Right renal pelvis (tissue), 4 donors: ENCODE measurements around the gene LINC00237. TPM values are rescaled to one million over a fixed set of nuclear protein-coding genes. Genes with fewer than 3 reads are reported as not detected.

Experiments
- DNase-seq, 4 donors: peaks; one replicate each; pipeline ENCODE4 v3.0.0-alpha.2; 2013; ENCODE audit warnings: low read depth in 4 of 4, low spot score in 3 of 4, missing footprints in 1 of 4
- polyA plus RNA-seq, 4 donors: library from polyadenylated mRNA; unstranded; fragments of 120-200 nt; gene quantifications; one replicate each; pipeline ENCODE4 v1.2.1, GENCODE V29; 2013; ENCODE audit not compliant: insufficient read length in 4 of 4

Gene LINC00237
- polyA plus RNA-seq, 4 donors, result not detected

DNA sequence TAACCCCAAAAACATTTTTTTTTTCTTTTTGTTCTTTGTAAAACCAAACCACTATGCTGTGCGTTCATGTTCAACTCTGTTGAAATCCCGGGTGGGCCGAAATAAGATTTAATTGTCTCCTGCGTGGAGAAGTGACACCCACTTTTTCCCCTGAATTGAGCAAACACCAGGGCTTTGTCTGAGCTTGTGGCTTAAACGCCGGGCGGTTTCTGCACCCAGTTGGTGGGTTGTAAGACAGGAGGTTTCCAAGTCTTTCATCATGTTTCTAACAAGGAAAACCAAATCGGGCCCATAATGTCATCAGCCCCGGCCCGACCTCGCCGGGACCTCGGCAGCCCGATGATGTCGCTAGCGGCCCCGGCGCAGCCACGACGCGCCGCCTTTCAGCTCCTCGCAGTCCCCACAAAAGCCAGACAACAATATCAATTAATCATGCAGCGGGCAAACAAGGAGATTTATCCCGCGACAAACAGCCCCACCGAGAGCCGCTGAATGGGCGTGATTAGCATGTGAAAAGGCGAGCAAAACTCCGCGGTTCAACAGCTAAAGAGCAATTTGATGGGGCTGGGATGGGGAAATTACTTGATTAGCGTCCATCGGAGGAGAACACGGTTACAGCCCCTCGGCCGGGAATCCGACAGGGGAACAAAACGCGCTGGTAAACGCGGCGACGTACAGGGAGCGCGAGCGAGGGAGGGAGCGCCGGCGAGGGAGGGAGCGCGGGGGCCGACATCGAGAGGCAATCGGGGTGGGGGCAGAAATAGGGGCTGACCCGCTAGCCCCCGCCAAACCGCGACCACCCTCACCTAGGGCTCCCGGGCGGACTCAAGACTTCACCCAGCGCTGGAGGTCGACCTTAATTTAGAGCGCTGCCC is 5.3 kb downstream of the LINC00237 start:
- no peak for DNase-seq

DNA sequence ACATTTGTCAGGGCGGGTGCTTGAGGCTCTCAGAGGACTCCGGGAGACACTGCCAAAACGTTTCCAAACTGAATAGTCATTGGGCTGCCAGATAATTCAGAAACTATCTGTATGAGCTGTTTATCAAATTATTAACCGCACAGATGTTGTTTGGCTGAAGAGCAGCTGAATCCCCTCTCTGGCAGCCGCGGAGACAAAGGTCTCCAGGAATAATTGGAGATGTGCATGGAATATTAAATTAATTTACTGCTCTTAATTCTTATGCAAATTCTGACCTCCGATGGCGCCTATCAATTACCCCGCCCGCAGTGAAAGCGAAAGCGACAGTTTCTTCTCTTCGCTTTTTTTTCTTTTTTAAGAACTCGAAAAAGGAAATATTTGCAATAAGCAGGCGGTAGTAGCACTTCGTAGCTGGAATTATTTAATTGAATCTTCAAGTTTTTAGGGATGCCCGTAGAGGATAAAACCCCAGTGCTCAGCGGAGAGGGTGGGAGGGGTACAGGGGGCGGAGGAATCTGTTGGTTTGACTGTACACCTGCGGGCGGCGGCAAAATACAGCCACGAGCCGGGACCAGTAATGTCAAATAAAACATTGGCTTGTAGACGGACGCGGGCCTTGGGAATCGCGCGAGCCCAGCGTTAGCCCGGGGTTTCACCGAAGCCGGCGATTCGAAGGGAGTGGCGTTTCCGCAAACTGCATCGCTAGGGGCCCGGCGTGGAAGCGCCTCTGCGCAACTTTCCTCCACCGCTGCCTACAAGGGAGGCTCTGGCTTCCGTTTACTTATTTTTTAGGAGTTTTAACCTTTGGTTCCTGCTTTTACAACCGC is 6.2 kb downstream of the LINC00237 start:
- DNase-seq, result no peak

DNA sequence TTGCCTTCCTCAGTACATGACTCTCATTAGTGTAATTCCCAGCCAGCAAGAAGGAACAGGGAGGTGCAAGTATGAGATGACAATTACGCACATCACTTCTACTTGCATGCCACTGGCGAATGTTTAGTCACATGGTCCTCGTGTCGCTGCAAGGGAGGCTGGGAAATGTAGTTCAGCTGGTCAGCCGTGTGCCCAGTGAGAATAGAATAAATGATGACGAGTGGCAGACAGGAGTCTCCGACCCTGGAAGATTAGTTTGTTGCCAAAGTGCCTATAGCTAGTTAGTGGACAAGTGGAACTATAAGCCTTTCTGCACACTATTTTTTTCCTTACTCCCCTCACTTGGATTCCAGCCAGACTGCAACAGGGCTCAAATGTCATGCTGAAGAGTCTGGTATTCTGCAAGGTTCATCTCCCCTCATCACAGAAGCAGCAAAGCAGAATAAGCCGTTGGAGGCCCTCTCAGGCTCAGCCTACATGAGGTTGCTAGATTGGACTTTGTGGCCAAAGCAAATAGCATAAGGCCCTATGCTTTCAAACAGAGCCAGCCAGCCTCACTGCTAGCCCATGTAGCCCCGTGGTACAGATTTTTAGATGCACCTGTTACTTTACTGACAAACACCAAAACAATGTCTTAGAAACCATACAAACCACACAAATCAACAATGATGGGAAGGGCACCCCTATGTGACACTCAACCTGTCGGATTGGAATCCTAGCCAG is 9.7 kb downstream of the LINC00237 start:
- no peak for DNase-seq

DNA sequence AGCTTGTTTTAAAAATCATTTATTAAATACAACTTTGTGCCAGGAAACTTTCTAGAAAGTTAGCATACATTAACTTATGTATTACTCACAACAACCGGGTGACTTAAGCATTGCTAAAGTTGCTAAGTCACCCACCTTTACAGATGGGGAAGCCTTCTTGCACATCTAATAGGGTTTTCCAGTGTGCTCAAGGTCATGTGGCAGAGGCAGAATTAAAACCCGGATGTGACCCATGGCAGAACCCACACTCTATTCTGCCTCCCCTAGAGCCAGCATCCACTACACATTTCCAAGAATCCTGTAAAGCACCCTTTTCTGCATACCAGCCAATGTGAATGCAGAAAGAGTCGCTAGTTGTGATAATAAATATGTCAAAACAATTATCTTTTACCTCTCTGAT is 13.4 kb downstream of the LINC00237 start:
- no peak for DNase-seq

DNA sequence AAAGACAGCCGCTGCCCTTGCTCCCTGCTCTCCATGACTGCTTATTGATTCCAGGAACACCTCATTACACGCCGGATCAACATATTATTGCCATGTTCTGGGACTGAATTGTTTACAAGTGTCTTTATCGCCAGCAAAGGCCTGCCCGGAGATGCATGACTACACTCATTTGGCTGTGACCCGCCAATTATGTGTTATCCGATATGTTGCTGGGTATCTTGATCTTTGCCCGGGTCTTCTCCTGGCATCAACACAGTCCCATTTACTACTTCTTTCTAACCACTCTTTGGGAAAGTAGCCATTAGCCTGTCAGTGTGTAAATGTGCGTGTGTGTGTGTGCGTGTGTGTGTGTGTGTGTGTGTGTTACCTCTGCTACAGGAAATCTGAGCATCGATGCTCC is 15.4 kb downstream of the LINC00237 start:
- DNase-seq, result no peak

GRCh38 chr20:21090111-21090618 is 16.0 kb downstream of the LINC00237 start:
- DNase-seq, result no peak

DNA sequence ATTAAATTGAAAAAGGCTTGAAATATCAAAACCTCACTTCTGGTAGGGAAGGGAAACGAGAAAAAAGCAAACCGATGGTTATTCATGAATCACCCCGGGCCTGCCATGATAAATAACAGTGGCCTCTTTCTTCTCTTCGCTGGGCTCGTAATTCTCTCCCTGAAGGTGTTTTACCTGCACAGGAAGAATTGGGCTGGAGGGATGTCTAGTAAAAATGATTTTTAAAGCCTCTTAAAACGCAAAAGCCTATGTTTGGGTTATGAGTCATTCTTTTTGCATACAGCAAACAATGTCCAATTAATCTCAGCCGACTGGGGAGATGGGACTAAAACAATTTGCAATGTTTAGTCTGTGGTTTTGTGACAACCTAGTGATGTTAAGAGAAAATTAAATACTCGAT is 16.8 kb downstream of the LINC00237 start:
- no peak for DNase-seq

- DNase-seq, result no peak
Measured at GRCh38 chr20:21087862-21088540, 18.2 kb downstream of the LINC00237 start.

- DNase-seq, result no peak
Measured at GRCh38 chr20:21083825-21084325, 22.3 kb downstream of the LINC00237 start.

DNA sequence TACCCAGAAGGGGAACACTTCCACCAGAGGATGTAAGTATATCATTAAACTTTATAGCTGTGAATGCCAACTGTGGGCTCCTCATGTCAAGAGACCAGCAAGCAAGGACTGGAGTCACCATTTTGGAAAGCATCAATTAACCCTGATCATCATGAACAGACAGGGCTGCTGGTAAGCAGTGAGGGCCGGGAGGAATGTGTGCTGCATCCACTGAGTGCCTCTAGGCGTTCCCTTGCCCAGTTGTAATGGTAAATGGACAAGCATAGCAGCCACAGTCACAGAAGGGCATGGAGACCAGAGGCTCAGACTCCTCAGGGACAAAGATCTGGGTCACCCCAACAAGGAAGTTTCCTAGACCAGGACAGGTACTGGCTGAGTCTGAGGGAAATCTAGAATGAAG is 23.6 kb downstream of the LINC00237 start:
- no peak for DNase-seq

- no peak for DNase-seq
Measured at GRCh38 chr20:21077809-21078345, 28.3 kb downstream of the LINC00237 start.

DNA sequence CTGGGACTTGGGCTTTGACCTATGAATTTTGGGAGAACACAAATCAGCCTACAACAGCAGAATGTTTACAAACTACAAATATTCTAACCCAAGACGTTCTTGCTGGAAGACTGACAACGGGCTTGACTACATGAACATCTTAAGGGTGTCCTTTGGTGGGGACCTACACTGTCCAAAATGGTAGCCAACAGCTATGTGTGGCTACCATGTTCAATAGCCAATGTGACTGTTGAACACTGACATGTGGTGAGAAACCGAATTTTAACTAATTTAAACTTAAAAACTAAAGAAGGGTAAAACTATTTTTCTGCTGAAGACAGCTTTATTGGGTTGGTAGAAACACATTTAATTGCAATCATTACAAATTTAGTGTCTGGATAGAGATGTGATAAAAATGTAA is 30.1 kb downstream of the LINC00237 start:
- no peak for DNase-seq

DNA sequence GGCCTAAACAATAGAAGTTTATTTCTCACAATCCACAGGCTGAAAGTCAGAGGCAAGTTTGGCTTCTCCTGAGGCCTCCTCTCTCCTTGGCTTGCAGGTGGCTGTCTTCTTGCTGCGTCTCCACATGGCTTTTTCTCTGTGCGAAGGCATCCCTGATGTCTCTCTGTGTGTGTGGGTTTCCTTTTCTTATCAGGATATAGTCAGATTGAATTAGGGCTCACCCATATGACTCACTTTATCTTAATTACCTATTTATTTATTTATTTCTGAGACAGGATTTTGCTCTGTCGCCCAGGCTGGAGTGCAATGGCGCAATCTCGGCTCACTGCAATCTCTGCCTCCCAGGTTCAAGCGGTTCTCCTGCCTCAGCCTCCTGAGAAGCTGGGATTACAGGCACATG is 30.7 kb downstream of the LINC00237 start:
- DNase-seq, result no peak

DNA sequence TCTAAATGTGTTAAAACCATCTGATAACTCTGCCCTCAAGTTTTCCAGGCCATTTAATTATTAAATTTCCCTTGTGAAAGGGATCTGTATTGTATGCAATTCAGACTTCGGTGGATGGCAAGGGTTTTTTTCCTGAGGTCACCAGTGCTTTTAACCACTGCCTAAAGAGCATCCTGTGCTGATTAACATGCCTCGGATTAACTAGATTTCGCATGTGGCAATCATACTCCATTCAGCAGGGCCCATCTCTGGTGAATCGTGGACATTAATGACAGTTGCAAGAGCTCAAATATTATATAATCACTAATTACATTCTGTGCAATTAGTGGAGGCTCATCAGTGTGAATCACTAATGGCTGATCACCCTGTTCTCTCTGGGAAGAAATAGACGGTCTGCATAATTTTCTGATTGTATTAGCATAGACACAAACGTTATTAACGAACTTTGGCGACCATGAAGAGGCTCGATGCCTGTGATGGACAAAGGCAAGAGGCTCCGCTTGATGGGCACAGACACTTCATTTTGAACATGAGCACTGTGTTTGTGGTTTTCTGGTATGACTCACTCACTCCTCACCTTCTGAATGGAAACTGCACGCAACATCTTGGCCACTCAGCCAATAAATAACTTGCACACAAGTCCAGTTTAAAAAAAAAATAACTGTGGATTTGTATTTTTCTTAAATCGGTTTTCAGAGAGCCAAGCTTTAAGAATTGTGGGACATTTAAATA is 31.4 kb downstream of the LINC00237 start:
- no peak for DNase-seq

DNA sequence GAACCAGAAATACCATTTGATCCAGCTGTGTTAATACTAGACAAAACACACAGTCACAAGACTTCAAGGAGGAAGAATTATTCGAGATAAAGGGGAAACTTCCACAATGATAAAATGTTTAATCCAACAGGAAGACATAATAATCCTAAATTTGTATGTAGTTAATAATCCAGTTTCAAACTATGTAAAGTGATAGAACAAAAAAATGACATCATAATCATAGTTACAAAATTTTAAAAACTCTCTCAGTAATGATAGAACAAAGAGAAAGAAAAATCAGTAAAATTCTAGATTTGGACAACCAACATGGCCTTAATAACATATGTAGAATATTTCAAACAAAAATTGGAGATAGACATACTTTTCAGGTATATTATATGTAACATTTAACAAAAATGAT is 38.9 kb downstream of the LINC00237 start:
- no peak for DNase-seq

- DNase-seq, result no peak
Measured at GRCh38 chr20:21064924-21065323, 41.2 kb downstream of the LINC00237 start.

DNA sequence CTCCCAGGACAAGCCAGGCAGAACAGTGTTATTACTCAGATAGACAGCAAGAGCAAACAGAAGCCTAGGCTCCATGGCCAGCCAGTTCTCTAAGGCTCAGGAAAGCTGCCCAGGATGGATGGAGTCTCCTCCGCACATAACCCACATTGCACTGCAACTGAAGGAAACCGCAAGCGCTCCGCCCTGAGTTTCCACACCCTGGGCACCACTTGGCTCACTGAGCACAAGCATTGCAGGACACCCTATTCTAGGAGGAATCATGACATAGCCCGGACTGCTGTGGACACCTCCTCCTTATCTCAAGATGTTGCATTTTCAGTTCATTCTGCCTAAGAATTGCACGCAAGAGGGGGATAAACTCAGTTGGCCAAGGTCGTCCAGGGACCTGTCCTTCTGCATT is 42.9 kb downstream of the LINC00237 start:
- DNase-seq, result no peak

DNA sequence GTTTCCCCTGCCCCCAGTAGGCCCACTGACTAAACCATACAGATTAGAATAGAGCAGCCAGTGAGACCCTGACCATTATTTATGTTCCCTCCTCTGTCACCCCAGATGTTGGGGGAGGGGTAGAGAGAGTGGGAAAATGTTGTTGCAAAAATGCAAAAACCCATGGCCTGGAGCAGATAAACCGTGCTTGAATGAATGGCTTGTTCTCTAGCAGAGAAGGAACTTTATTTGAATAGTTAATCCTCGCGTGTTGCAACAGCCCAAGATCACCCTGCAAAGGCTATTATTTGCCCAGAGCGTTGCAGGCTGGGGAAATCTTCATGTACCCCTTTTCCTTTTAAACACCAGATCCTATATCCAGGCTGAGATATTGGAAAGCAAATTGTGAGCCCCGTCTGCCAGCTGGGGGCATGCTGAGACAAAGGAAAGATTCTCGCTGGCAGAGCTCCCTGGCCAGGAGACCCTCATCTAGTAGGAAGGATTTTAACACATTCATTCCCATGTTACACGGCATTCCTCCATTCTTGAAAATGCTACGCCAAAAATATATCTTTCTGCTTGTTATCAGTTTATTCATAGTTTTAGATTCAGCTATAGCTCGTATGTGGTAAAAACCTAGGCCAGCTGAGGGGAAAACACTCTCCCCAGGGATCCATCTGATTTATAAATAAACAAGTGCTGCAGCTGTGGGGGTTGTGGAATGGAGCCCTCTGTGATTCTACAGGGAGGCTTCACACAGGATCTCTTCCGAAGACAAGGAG is 53.0 kb downstream of the LINC00237 start:
- no peak for DNase-seq

GRCh38 chr20:21052686-21053001 is 53.5 kb downstream of the LINC00237 start:
- no peak for DNase-seq
